GM19468 (cell line): ENCODE results near the gene WNK1.
"Not testable (repeated sequence)": the region's sequence is repeated elsewhere in the genome, so short reads cannot be mapped to it uniquely, and the experiment has no call there.

ENCODE experiments used
- ATAC-seq: cut with Tn5 transposase; IDR thresholded peaks from one replicate; pipeline ENCODE4 v1.9.1; 2021; ENCODE audit warnings: mild to moderate bottlenecking, moderate library complexity, moderate number of reproducible peaks; ENCODE audit not compliant: unreplicated experiment; ENCODE audit errors: extremely low read depth

The WNK1 gene

DNA sequence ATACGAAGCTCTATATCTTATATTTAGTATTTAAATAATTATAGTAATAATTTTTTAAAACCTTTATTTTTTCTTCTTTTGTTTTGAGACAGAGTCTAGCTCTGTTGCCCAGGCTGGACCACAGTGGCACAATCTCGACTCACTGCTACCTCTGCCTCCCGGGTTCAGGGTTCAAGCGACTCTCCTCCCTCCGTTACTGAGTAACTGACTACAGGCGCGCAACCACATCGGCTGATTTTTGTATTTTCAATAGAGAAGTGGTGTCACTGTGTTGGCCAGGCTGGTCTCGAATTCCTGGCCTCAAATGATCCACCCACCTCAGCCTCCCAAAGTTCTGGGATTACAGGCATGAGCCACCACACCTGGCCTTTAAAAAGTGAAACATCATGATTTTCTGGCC lies 13.0 kb upstream of the WNK1 start:
- ATAC-seq, result no peak

DNA sequence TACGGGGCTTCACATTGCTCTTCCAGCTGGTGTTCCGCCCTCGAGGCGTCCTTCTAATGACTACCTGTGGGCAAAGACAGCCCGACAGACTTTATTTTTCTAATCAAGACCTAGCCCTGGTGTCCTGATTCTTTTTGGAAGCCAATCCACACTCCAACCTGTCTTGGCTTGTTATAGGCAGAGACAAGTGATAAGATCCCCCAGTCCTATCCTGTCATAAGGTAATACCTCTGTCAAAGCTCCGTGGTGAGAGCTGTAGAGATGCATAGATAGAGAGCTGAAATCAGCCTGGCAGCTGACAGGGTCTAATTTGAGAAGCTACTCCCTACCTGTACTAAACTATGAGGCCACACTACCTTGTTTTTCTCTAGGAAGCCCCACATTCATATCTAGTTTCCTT lies 11.5 kb upstream of the WNK1 start:
- ATAC-seq, result no peak

DNA sequence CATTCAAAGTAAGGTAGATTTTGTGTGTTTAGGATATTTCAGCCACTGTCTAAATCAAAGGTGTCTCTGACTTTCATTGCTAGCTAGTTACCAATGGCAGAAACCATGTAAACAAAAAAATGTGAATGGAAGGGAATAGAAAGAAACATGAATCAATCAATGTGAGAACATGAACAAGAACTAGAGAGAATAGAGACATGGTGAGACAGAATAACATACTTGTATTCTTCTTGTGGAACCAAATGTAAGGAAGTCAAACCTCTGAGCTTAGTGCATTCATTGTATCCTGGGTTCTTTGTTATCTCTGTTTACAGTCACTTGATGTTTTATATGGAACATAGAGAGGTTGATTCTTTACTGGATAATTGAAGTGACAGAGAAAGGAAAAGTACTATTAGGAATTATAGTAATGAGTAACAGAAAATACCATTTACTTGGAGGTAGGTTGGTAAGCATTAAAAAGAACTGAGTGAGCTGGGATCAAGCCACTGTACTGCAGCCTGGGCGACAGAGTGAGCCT lies 2.6 kb upstream of the WNK1 start:
- no peak for ATAC-seq

GRCh38 chr12:750366-751191 lies 1.8 kb upstream of the WNK1 start:
- no peak for ATAC-seq

GRCh38 chr12:751192-751998 lies 984 bp upstream of the WNK1 start:
- ATAC-seq, result peak; percentile 16

- ATAC-seq, result no peak
These were observed 574 bp downstream of the WNK1 start for GRCh38 chr12:752695-753610.

GRCh38 chr12:753611-754472 lies 1.5 kb downstream of the WNK1 start:
- no peak for ATAC-seq

DNA sequence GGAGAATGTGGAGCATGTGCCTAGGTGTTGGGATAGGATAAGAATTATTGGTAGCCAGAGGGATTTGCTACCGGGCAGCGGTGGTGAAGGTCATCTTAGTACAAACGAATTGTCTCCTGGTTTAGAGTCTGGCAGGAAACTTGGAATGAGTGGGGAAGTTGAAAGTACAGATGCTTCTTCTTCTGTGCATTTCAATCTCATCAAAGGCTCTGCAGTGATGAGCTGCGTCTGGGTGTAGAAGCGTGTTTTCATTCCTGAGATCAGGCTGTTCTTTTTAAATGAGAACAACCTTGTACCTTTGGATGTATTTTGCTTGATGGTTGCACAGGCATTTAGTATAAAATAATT lies 2.1 kb downstream of the WNK1 start:
- no peak for ATAC-seq

GRCh38 chr12:754851-755562 lies 2.6 kb downstream of the WNK1 start:
- ATAC-seq, result no peak

DNA sequence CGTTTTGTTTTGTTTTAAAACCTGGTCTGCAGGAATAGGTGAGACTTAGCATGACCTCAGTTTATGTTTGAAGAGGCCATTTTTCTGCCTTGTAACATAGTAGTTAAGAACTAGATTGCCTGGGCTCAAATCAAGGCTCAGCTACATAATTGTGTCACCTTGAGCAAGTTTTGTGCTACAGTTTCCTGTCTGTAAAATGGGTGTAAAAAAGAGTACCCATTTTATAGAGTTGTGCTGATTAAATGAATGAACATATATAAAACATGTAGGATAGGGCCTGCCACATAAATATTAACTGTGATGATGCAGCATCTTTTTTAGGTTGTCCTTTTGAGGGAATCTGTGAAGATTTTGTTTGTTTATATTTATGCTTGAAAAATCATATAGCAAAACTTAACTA lies 7.2 kb downstream of the WNK1 start:
- ATAC-seq, result no peak

DNA sequence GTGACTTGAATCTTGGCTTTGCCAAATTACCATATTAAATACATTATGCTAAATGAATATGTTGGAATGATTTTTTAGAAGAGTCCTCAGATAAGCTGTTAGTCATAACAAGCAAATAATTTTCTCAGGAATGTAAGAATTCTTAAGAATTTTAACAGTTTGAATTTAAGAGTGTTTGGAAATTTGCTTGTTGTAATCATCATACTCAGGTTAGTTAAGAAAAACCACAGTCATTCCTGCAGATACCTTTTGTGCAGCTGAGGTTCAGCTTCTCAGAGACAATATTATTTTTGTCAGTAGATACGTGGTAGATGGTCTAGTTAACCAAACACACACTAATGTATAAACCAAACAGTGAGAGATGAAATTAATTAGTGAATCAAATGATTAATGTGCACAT lies 8.9 kb downstream of the WNK1 start:
- ATAC-seq, result no peak

DNA sequence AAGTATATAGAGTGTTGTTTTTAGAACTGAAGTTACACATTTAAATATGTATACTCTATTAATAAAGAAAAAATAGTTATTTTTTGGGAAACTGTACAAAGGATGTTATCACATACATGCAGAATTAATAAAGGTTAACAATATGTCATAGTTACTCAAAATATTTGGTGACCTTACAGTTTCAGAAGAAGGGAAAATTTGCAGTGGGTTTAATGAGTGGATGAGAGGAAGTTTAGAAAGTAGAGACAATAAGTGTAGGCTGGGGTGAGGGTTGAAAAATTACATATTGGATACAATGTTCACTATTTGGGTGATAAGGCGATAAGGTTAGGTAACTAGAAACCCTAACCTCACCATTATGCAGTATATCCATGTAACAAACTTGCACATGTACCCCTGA lies 13.5 kb downstream of the WNK1 start:
- no peak for ATAC-seq

- no peak for ATAC-seq
These were observed 16.1 kb downstream of the WNK1 start for GRCh38 chr12:768434-768833.

DNA sequence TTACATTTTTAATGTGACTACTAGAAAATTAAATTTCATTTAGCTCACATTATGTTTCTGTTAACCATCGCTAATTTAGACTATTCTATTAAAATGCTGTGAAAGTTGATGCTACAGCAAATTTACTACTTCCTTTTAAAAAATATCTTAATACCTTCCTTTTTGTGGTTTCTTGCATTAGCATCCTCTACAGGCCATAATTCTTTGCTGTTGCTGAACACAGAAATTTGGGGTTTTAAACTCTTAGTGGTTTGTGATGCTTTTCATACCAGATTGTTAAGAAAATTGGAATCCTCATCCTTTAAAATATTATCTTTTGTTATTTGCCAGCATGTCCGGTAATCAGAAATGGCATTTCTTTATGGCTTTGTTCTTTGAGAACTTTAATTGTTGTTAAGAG lies 18.1 kb downstream of the WNK1 start:
- ATAC-seq, result no peak

DNA sequence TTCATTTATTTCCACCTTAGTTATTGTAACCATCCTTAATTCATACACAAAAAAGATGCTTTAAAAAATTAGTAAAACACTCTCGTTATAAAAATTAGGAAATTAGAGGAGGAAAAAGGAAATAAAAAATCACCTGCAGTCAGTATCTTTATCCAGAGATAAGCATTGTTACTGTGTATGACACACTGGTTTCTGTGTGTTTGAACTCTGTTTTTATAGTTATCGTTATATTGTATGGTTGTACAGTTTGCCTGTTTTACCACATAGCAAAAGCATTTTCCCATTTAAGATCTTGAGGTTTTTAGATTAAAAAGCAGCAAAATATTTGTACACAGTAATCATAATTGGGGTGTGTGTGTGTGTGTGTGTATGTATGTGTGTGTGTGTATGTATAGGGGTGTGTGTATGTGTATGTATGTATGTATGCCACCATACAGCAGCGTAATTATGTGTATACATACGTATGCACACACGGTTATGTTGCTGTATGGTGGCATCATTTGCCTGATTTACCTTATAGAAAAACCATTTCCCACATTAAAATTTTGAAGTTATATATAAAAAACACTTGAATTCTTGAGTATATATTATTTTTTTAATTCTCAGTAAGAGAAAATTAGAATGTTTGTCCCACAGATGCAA lies 19.8 kb downstream of the WNK1 start:
- no peak for ATAC-seq

DNA sequence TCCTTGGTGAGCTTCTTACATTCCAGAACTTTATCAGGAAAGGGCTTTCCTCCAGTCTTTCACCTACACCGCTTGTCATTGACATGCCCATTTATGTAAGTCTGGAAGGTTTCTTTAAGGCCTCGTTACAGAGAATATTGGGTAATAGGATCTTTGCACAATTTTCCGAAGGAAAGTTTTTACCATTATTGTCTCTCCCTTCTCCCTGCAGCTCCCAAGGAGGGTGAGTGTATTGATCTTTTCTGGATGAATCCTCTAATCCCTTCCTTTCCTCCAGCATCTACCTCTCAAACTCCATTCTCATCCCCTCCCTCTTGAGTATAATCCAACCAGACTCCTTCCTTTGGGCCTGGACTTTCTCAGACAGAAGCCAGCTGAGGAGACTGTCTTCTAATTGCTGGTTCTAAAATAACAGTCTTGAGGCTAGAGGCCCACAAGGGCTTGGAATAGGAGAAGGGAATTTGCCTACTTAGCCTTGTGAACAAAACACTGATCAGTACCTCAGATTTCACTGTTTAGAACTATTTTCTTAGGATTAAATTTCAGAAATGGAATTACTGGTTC lies 21.8 kb downstream of the WNK1 start:
- ATAC-seq, result no peak

DNA sequence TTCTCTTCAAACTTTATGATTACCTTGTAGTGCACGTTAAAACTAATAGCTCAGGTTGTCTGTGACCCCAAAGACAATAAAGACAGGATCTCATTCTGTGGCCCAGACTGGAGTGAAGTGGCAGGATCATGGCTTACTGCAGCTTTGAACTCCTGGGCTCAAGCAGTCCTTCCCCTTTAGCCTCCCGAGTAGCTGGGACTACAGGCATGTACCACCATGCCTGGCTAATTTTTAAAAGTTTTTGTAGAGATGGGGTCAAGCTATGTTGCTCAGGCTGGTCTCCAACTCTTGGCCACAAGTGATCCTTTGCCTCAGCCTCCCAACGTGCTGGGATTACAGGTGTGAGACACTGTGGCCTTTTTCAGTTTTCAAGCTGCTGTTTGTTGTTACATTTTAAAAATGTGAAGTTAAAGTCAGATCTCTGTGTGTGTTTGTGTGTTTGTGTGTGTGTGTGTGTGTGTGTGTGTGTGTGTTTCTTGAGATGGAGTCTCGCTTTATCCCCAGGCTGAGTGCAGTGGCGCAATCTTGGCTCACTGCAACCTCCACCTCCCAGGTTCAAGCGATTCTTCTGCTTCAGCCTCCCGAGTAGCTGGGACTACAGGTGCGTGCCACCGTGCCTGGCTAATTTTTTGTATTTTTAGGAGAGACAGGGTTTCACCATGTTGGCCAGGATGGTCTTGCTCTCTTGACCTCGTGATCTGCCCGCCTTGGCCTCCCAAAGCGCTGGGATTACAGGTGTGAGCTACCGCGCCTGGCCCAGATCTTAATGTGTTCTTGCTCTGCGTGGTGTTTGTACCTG lies 23.8 kb downstream of the WNK1 start:
- ATAC-seq, result not testable (repeated sequence)
